ENCODE results near the gene AZGP1.

DNA sequence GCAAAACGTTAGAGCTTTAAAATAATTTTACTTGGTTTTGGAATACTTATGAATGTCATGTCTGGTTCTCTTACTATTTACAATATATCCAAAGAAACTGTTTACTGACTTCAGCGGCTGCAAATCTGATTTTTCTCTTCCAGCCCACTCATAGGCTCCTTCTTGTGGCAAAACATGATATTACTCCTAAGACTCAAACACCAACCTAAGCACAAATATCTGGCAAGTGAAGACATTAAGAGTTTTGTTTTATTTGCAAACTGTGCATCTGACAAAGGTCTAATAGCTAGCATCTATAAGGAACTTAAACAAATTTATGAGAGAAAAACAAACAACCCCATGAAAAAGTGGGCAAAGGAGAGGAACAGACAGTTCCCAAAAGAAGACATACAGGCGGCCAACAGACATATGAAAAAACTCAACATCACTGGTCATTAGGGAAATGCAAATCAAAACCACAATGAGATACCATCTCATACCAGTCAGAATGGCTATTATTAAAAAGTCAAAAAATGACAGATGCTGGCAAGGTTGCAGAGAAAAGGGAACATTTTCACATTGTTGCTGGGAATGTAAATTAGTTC is 26.1 kb downstream of the AZGP1 start:
- TF ChIP-seq CTCF (IDR thresholded peaks at IDR 0.05; ENCODE audit: low read length) (peak; percentile 55), EZH2 (IDR thresholded peaks at IDR 0.05; ENCODE audit: borderline replicate concordance, low read length) (no peak)
